ENCODE measurements around the gene CCDC27. TPM values are rescaled to one million over a fixed set of nuclear protein-coding genes. Genes with fewer than 3 reads are reported as not detected.

The CCDC27 gene
- total RNA-seq, 1 experiment from 2014 or later = not detected

- no peaks in the 10 kb centered on the region for H3K27me3 ChIP-seq (ENCODE audit: control insufficient read depth, insufficient read depth, low read length)
- peaks cover 2% of the 10 kb centered on the region; the same call in 1 of the 2 replicates for H3K36me3 ChIP-seq (ENCODE audit: control insufficient read depth, insufficient read depth, low read length)
- ChIA-PET CTCF (no interaction called here), POLR2A (no interaction called here)
- no TSS peak for BruUV-seq (replicated peaks)
- TF ChIP-seq POLR2AphosphoS5 (IDR thresholded peaks at IDR 0.05; ENCODE audit: low read depth, low read length) (no peak), SIN3A (IDR thresholded peaks at IDR 0.05; ENCODE audit: borderline replicate concordance, insufficient read depth, low read depth, low read length) (no peak), REST (IDR thresholded peaks at IDR 0.05; ENCODE audit: insufficient read depth in 1 of 2, low read depth in 2 of 2, low read length in 1 of 2) (no peak), TCF7L2 (IDR thresholded peaks at IDR 0.05; ENCODE audit: low read depth, low read length) (no peak), CTCF (IDR thresholded peaks at IDR 0.05) (no peak)
- DNase-seq (ENCODE audit: low read depth, low spot score) (no peak), ATAC-seq (no peak)
- H3K9me3 ChIP-seq (ENCODE audit: control insufficient read depth, insufficient read depth, low read depth, low read length) = no peaks in the 10 kb centered on the region
- no peak overlapping the region for H3K27ac ChIP-seq (ENCODE audit: low read length)
- H3K4me3 ChIP-seq (ENCODE audit: low read depth in 2 of 2, low read length in 2 of 2) = no peak overlapping the region
- intact Hi-C loops (cut with micrococcal nuclease; ENCODE audit: unreplicated experiment) = no loop called here
- no peaks in the 10 kb centered on the region for H3K4me1 ChIP-seq (ENCODE audit: control insufficient read depth, insufficient read depth, low read length)
- in situ Hi-C loops (cut with HindIII; ENCODE audit: low pct_unique_long_range_greater_than_20kb, low sequenced_read_pairs) = no loop called here
Observed at GRCh38 chr1:3785045-3785444, 32.8 kb downstream of the CCDC27 start.

DNA sequence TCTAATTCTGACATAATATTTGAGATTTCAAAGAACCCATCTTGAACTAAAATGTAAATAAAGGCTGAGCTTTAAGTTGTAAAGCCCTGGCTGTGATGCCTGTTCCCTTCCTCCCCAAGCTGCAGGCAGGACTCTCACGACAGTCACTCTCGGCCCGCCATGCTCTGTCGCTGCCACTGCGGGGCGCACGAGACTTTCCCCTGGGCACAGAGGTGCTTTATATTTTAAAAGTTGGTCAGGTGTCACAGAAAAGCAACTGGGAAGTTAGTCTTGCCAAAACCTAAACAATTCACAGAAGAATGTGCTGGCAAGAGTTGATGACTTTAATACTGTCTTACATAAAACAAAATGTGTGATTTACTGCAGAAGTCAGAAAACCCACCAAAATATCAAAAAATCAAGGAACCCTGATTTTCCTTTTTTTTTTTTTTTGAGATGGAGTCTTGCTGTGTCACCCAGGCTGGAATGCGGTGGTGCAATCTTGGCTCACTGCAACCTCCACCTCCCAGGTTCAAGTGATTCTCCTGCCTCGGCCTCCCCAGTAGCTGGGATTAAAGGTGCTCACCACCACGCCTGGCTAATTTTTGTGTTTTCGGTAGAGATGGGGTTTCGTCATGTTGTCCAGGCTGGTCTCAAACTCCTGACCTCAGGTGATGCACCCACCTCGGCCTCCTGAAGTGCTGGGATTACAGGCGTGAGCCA is 33.4 kb downstream of the CCDC27 start:
- no peaks in the 10 kb centered on the region for H3K9me3 ChIP-seq (ENCODE audit: control insufficient read depth, insufficient read depth, low read depth, low read length)
- intact Hi-C loops (cut with micrococcal nuclease; ENCODE audit: unreplicated experiment) = no loop called here
- H3K36me3 ChIP-seq (ENCODE audit: control insufficient read depth, insufficient read depth, low read length) = peaks cover 2% of the 10 kb centered on the region; the same call in 1 of the 2 replicates
- DNase-seq (ENCODE audit: low read depth, low spot score) (no peak), ATAC-seq (peak; percentile 44; the same call in 1 of the 2 replicates)
- in situ Hi-C loops (cut with HindIII; ENCODE audit: low pct_unique_long_range_greater_than_20kb, low sequenced_read_pairs) = no loop called here
- no peak overlapping the region for H3K4me3 ChIP-seq (ENCODE audit: low read depth in 2 of 2, low read length in 2 of 2)
- POLR2A ChIA-PET = no interaction called here
- no peaks in the 10 kb centered on the region for H3K4me1 ChIP-seq (ENCODE audit: control insufficient read depth, insufficient read depth, low read length)
- TF ChIP-seq CTCF (IDR thresholded peaks at IDR 0.05) = no peak; the same call in 1 of the 2 replicates
- TF ChIP-seq POLR2AphosphoS5 (IDR thresholded peaks at IDR 0.05; ENCODE audit: low read depth, low read length) = no peak
- TF ChIP-seq REST (IDR thresholded peaks at IDR 0.05; ENCODE audit: insufficient read depth in 1 of 2, low read depth in 2 of 2, low read length in 1 of 2) = no peak
- TF ChIP-seq SIN3A (IDR thresholded peaks at IDR 0.05; ENCODE audit: borderline replicate concordance, insufficient read depth, low read depth, low read length) = no peak
- no peak for TF ChIP-seq TCF7L2 (IDR thresholded peaks at IDR 0.05; ENCODE audit: low read depth, low read length)
- no peaks in the 10 kb centered on the region for H3K27me3 ChIP-seq (ENCODE audit: control insufficient read depth, insufficient read depth, low read length)
- no peak overlapping the region for H3K27ac ChIP-seq (ENCODE audit: low read length)
- CTCF ChIA-PET = interaction anchor here (0.7 kb wide), 1 partner anchor 253 kb away, joined by 4 read pairs; no protein-coding TSS in a partner anchor
- BruUV-seq (replicated peaks) = TSS peak; percentile 52
